Limb (tissue), 2 donors: ENCODE results near the gene CEP350.

Source experiments
- DNase-seq, 2 donors: peaks; one replicate each; pipeline ENCODE4 v3.0.0-alpha.2; 2016; ENCODE audit errors: extremely low spot score in 2 of 2

Gene CEP350

DNA sequence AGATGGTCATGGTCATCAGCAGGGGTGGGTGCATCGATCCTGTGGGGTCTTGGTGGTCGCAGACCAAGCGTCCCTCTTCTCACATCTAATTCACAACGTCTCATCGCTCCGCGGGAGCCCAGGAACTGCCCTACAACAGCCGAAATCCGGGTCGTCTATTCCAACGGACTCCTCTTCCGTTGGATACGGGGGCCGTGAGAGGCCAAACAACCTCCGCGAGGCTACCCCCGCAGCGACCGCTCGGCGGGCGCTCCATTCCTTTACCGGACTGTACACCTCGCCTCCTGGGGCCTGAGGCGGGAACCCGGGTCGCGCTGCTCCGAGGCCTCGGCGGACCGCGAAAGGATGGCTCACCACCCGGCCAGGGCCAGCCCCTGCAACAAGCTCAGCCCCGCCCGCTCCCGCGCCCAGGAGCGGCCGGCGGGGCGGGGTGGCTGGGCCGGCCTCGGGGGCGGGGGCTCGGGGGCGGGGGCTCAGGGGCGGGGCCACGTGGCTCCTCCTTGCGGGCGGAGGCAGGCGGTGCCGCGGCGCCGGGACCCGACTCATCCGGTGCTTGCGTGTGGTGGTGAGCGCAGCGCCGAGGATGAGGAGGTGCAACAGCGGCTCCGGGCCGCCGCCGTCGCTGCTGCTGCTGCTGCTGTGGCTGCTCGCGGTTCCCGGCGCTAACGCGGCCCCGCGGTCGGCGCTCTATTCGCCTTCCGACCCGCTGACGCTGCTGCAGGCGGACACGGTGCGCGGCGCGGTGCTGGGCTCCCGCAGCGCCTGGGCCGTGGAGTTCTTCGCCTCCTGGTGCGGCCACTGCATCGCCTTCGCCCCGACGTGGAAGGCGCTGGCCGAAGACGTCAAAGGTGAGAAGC lies 199.9 kb downstream of the CEP350 start, which contains the start of gene QSOX1:
Gene QSOX1, plus strand, starts transcription at position 545 of the 857 bp plus-strand sequence. Its CDS starts 39 bp downstream, at position 584.
- peak; percentile 82 to 97 for DNase-seq

DNA sequence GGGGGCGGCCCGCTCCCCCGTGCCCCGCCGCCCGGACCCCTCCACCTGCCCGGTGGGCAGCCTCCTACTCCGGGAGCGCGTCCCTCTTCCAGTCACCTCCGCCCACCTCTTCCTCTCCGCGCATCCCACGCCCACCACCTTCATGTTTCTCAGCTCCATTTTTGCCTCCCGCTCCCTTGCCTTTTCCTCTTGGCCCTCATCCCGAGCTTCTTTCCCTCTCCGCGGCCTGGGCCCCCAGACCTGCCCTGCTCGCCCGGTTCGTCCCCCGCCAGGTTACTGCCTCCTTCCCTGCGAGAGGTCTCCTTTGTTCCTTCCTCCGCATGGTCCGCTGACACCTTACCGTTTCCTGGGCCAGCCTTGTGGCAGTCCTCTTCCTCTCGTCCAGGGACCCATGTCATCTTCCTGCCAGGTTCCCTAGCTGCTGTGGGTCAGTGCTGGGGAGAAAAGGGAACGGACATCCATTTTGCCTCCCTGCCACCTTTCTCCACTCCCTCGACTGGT lies 200.6 kb downstream of the CEP350 start:
- peak in 1 of 2 donors; percentile 70 for DNase-seq

DNA sequence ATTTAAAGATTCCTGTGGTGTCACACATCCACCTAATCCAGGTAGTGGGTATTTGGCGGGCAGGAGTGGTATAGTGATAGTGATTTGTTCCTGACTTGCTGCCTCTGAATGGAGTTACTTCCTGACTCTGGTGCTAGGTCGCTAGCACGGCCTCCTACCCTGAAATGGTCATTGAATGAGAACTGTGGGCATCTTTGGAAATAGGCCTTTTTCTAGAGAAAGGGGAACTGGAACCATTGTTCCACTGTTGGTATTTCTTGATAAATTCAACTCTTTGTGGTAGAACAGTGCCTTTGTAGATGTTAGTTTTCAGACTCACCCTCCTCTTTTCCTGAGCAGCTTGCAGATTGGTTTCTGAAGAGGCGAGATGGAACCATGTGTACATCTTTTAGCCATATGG lies 201.6 kb downstream of the CEP350 start:
- DNase-seq: no peak

DNA sequence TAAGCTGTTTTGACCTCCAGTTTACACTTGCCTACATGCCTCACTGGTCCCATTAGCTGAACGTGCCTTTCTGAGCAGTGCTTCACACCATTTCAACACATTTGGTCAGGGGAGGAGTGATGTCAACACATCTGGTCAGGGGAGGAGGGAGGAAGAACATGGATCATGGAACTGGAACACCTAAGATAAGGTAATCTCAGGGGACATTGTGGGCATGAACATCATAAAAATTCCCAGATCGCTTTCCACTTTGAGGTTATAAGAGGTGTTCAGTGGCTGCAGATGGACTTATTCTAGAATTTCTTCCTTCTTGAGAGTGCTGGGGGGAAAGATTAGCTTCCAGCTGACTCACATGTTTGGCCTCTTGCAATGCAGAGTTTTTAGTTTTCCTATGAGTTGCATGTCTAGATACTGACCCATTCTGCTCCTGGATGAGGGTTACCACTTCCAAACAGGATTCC lies 202.1 kb downstream of the CEP350 start:
- no peak for DNase-seq

DNA sequence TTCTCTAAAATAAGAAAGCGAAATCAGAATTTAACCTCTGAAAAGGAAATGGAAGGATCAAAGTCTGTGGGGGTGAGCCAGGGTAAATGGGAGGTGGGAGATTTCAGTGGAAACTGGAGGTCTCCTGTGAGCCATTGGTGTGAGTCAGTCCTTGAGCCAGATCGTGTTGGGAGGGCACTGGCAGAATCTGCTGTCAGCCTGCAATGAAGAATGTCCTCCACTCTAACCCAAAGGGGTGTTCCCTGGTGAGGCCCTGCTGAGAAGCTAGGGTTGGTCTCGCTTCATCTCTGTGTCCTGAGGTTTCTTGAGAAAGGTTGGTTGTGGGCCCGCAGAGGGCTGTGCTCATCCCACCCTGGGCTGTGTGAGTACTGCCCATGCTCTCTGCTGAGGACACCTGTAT lies 202.5 kb downstream of the CEP350 start:
- DNase-seq: no peak

DNA sequence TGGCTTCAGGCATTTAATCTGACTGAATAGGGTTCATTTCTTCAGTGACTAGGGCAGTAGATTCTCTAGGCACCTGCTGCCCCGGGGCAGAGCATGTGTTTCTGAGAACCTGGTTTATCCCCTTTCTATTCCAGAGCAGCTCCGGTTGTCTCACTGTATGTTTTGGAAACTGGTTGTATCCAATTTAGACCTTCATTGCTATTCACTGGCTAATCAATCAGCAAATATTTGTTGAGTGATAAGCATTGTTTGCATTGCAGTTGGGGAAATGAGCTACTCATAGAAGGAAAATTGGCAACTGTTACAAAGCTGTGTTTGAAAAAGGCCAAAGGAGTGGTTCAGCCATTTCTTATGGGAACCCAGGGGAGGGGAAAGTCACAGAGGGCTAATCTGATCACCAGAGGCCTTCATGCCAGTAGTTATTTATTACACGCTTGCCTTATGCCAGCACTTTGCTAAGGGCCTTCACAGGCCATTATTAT lies 203.0 kb downstream of the CEP350 start:
- DNase-seq: no peak

DNA sequence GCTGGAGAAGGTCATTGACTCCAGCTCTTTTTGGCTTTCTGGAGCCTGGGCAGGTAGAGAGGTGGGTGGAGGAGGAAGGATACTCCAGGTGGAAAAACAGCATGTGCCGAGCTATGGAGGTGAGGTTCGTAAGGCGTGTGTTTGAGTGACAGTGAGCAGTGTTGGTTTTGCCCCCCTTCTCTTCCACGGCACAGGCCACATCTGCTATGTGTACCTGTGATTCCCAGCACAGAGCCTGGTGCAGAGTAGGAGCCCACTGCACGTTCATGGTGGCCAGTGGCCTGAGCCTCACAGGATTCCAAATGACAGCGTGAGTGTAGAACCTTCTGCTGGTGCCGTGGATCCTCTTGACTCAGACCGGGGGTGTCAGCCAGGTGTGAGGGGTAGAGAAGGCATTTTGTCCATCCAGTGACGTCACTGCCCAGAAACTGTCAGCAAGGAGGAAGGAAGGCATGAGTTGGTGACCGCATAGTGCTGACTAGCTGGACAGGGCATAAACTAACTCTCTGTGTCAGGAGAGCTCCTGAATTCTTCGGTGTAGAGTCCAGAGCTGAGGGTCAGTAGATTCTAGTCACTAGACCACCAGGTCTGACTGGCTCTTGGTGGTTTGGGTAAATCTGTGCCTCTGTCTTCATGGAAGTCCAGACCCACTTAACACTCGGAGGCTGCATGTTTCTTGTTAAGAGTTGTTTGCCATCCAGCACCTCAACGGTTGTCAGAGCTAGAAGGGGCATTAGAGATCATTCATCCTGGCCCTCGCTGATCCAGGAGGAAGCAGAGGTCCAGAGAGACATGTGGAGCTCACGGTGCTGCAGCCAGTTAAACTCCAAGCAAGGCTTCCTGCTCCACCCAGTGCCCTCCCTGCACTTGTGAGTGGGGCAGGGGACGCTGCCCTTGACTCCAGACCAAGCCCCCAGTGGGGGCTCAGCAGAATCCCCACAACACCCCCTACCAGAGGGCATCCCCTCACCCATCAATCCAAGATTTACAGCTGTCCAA lies 203.8 kb downstream of the CEP350 start:
- no peak for DNase-seq

DNA sequence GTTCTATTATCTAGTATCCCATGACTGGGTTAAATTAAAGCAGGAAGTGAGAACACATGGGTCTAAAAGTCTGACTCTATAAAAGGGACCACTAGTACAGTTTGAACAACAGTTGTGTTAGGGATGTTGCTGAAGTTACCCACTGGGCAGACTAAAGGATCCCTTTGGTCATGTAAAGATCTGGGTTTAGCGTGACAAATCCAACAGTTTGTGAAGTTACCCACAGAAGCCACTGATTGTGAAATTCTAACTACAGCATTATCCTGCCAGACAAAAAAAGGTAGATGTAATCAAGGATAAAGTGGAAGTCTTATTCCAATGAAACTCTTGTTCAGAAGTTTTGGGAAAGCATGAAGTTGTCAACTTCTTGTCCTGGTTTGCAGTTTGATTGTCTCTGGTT lies 205.7 kb downstream of the CEP350 start:
- no peak for DNase-seq

DNA sequence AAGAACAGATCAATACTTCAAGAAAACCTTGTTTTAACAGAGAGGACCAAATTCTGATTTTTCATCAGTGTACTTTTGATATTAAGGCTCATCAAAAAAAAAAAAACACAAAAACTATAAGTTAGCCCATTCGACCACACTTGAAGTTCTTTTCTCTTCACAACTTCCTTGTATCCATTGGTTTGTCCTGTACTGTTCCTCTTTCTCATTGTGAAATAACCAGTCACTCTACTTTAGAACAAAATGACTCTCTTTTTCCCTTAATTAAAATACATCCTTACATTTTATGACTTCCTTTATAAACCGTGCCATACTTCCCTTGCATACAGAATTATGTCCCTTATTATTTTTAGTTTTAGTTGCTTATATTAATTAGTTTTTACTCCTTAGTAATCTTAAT lies 208.4 kb downstream of the CEP350 start:
- no peak for DNase-seq
